Osteoblast (primary cell): ENCODE measurements around the gene ZNF282. TPM values are rescaled to one million over a fixed set of nuclear protein-coding genes. Genes with fewer than 3 reads are reported as not detected.

Experiments used
- DNase-seq: peaks from one replicate; pipeline ENCODE4 v3.0.0; 2011; ENCODE audit warnings: low spot score, mixed read lengths; ENCODE audit not compliant: insufficient read length; ENCODE audit errors: missing footprints
- H2AFZ ChIP-seq: 2 replicates; pipeline ENCODE4 v1.6.0; 2011; ENCODE audit warnings: mild to moderate bottlenecking, low read length
- H3K27ac ChIP-seq: 2 replicates; pipeline ENCODE4 v1.5.1; 2011; ENCODE audit warnings: mild to moderate bottlenecking, low read depth, low read length, moderate library complexity
- H3K27me3 ChIP-seq: 2 replicates; pipeline ENCODE4 v1.6.0; 2012; ENCODE audit warnings: mild to moderate bottlenecking, control low read depth, inconsistent platforms, low read length, moderate library complexity; ENCODE audit not compliant: insufficient read depth
- H3K36me3 ChIP-seq: 2 replicates; pipeline ENCODE4 v1.5.1; 2011; ENCODE audit warnings: mild to moderate bottlenecking, low read length, control low read depth, moderate library complexity; ENCODE audit not compliant: insufficient read depth
- H3K4me1 ChIP-seq: 2 replicates; pipeline ENCODE4 v1.5.1; 2011; ENCODE audit warnings: mild to moderate bottlenecking, low read length, control low read depth, moderate library complexity; ENCODE audit not compliant: insufficient read depth
- H3K4me2 ChIP-seq: 2 replicates; pipeline ENCODE4 v1.6.0; 2011; ENCODE audit warnings: mild to moderate bottlenecking, low read length; ENCODE audit not compliant: insufficient read depth
- H3K4me3 ChIP-seq: fragments of 200-600 bp; sonication (generic); 3 replicates; pipeline ENCODE4 v1.5.1; 2012; ENCODE audit warnings: mild to moderate bottlenecking, low read length, inconsistent platforms; ENCODE audit not compliant: insufficient read depth
- H3K79me2 ChIP-seq: 2 replicates; pipeline ENCODE4 v1.6.0; 2012; ENCODE audit warnings: mild to moderate bottlenecking, low read length, control low read depth, inconsistent platforms; ENCODE audit not compliant: insufficient read depth
- H3K9me3 ChIP-seq: 2 replicates; pipeline ENCODE4 v1.5.1; 2011; ENCODE audit warnings: low read depth, low read length, control low read depth
- H4K20me1 ChIP-seq: 2 replicates; pipeline ENCODE4 v1.6.0; 2012; ENCODE audit warnings: mild to moderate bottlenecking, low read length, control low read depth; ENCODE audit not compliant: insufficient read depth
- total RNA-seq: library from RNA; depleted of rRNA; stranded (reverse); fragments of >200 nt; gene quantifications from 2 replicates; pipeline ENCODE4 v1.2.3, GENCODE V29; 2012
- TF ChIP-seq, protein P1 (sequence below): IDR thresholded peaks from 2 replicates; pipeline ENCODE4 v1.5.1; 2011; ENCODE audit warnings: mild to moderate bottlenecking, low read depth, low read length, moderate library complexity; ENCODE audit errors: extremely low read depth

ZNF282 gene
- total RNA-seq, 1 donor: 28.6 TPM

DNA sequence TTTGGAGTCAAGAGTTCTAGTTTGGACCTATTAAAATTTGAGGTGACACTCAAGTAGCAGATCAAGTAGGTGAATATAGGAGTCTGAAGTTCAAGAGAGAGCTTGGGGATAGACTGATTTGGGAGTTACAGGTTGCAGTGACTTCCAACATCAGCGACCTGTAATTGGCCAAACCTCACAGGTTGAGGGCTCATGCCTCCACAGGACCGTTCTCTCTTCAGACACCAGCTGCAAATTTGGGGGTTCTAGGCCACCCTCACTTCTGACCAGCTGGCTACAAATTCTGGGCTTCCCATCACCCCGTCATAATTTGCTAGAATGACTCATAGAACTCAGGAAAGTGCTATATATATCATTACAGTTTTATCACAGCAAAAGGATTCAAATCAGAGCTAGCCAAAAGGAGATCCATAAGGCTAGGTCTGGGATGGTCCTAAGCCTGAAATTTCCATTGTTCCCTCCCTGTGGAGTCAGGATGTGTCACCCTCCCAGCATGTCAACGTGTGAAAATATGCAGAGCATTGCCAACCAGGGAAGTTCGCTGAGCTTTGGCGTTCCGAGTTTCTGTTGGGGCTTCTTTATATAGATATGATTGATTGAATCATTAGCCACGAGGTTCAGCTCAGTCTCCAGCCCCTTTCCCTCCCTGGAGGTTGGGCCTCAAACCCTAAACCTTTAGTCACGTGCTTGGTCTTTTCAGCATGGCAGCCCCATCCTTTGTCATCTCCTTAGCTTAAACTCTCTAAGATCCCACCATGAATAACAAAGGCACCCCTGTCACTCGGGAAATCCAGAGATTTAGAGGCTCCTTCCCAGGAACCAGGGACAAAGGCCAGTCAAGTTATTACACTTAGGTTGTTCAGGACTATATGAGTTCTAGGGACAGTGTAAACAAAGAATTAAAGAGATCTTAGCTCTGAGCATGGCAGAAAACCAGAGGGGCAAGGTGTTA lies 23.4 kb downstream of the ZNF282 start:
- Histone ChIP-seq H3K27me3 (no peaks in the 10 kb centered on the region), H3K79me2 (no peaks in the 10 kb centered on the region), H4K20me1 (peaks cover 4% of the 10 kb centered on the region), H3K9me3 (no peaks in the 10 kb centered on the region), H3K4me1 (peaks cover 18% of the 10 kb centered on the region), H2AFZ (no peak overlapping the region), H3K36me3 (peaks cover 37% of the 10 kb centered on the region), H3K4me3 (no peak overlapping the region), H3K4me2 (no peak overlapping the region), H3K27ac (peak overlapping the region; percentile 4)
- TF ChIP-seq, protein P1, sequence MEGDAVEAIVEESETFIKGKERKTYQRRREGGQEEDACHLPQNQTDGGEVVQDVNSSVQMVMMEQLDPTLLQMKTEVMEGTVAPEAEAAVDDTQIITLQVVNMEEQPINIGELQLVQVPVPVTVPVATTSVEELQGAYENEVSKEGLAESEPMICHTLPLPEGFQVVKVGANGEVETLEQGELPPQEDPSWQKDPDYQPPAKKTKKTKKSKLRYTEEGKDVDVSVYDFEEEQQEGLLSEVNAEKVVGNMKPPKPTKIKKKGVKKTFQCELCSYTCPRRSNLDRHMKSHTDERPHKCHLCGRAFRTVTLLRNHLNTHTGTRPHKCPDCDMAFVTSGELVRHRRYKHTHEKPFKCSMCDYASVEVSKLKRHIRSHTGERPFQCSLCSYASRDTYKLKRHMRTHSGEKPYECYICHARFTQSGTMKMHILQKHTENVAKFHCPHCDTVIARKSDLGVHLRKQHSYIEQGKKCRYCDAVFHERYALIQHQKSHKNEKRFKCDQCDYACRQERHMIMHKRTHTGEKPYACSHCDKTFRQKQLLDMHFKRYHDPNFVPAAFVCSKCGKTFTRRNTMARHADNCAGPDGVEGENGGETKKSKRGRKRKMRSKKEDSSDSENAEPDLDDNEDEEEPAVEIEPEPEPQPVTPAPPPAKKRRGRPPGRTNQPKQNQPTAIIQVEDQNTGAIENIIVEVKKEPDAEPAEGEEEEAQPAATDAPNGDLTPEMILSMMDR: no peak
- peak; percentile 94 for DNase-seq

DNA sequence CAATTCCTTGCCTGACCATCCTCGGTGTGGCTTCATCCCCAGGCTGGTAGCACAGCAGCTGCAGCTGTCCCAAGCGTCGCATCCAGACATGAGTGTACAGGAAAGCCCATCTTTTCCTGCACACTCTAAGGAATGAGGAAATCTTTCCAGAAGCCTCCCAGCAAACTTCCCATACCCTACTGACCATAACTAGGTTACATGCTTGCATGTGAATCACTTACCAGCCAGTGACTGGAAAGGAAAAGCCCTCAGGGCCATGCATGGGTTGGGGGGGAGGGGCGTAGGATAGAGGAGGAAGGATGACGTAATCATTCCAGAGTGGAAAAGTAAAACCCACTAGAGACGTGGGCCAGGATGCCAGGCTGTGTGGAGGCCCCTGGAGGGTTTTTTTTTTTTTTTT lies 25.2 kb downstream of the ZNF282 start:
- no peak overlapping the region for H3K4me3 ChIP-seq
- TF ChIP-seq, protein P1: no peak
- no peak overlapping the region for H3K4me2 ChIP-seq
- peak overlapping the region; percentile 84 for H3K27ac ChIP-seq
- peaks cover 18% of the 10 kb centered on the region for H3K4me1 ChIP-seq
- H3K9me3 ChIP-seq: no peaks in the 10 kb centered on the region
- peaks cover 24% of the 10 kb centered on the region for H3K36me3 ChIP-seq
- no peaks in the 10 kb centered on the region for H3K79me2 ChIP-seq
- DNase-seq: peak; percentile 99
- H3K27me3 ChIP-seq: no peaks in the 10 kb centered on the region
- H2AFZ ChIP-seq: no peak overlapping the region
- peaks cover 4% of the 10 kb centered on the region for H4K20me1 ChIP-seq

DNA sequence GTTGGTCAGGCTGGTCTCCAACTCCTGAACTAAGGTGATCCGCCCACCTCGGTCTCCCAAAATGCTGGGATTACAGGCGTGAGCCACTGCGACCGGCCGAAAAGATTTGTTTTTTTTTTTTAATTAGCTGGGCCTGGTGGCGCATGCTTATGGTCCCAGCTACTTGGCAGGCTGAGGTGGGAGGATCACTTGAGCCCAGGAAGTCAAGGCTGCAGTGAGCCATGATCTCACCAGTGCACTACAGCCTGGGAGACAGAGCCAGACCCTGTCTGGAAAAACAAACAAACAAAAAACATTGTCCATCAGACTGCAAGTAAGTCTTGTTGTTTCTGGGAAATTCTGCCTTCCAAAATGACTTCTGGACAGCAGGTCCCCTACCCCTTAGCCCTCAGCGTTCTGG lies 27.8 kb downstream of the ZNF282 start:
- no peak overlapping the region for H3K4me2 ChIP-seq
- H3K4me1 ChIP-seq: peaks cover 17% of the 10 kb centered on the region
- H3K79me2 ChIP-seq: no peaks in the 10 kb centered on the region
- TF ChIP-seq, protein P1: no peak
- no peaks in the 10 kb centered on the region for H3K27me3 ChIP-seq
- no peak overlapping the region for H2AFZ ChIP-seq
- H3K27ac ChIP-seq: no peak overlapping the region
- H4K20me1 ChIP-seq: peaks cover 4% of the 10 kb centered on the region
- H3K36me3 ChIP-seq: peaks cover 9% of the 10 kb centered on the region
- H3K9me3 ChIP-seq: no peaks in the 10 kb centered on the region
- no peak for DNase-seq
- H3K4me3 ChIP-seq: no peak overlapping the region

DNA sequence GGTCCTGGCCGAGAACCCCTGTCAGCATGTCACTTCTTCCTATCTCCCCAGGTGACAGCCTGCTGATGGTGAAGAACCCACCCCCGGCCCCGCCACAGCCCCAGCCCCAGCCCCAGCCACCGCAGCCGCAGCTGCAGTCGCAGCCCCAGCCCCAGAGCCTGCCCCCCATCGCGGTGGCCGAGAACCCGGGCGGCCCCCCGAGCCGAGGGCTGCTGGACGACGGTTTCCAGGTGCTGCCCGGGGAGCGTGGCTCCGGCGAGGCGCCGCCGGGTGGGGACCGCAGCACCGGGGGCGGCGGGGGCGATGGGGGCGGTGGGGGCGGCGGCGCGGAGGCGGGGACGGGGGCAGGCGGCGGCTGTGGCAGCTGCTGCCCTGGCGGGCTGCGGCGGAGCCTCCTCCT lies 28.4 kb downstream of the ZNF282 start:
- no peaks in the 10 kb centered on the region for H3K79me2 ChIP-seq
- no peak overlapping the region for H2AFZ ChIP-seq
- no peaks in the 10 kb centered on the region for H3K9me3 ChIP-seq
- no peak for DNase-seq
- peaks cover 11% of the 10 kb centered on the region for H3K4me1 ChIP-seq
- H4K20me1 ChIP-seq: peaks cover 4% of the 10 kb centered on the region
- H3K4me3 ChIP-seq: no peak overlapping the region
- no peak overlapping the region for H3K4me2 ChIP-seq
- H3K27me3 ChIP-seq: no peaks in the 10 kb centered on the region
- H3K36me3 ChIP-seq: peaks cover 9% of the 10 kb centered on the region
- TF ChIP-seq, protein P1: no peak
- no peak overlapping the region for H3K27ac ChIP-seq
